PC-3 (cell line): ENCODE results near the gene HEXD.

Experiments
- CTCF ChIP-seq: fragments of 300-600 bp; sonication (generic); conservative IDR thresholded peaks from 2 replicates; pipeline ENCODE4 v1.5.1; 2017; ENCODE audit warnings: antibody characterized with exemption, low read depth, mild to moderate bottlenecking, low read length
- EZH2 ChIP-seq: fragments of 300-600 bp; sonication (generic); IDR thresholded peaks from one replicate; pipeline ENCODE4 v1.6.1; 2017; ENCODE audit warnings: antibody characterized with exemption, mild to moderate bottlenecking, low read length; ENCODE audit not compliant: unreplicated experiment

GRCh38 chr17:82391496-82392066 is 26.6 kb upstream of the HEXD start:
- TF ChIP-seq EZH2: no peak
- no peak for TF ChIP-seq CTCF
